DND-41 (cell line): ENCODE measurements around the gene CTTNBP2.

Experiments
- ATAC-seq: fragments of 200-7000 bp; cut with Tn5 transposase; 3 replicates; pipeline ENCODE4 v1.9.1; 2021; ENCODE audit warnings: low read depth; ENCODE audit not compliant: insufficient read depth
- DNase-seq: peaks from one replicate; pipeline ENCODE4 v3.0.0-alpha.2; 2020
- H2AFZ ChIP-seq: 2 replicates; pipeline ENCODE4 v1.6.0; 2012; ENCODE audit warnings: low read depth, low read length
- H3K27ac ChIP-seq: 2 replicates; pipeline ENCODE4 v1.5.1; 2012; ENCODE audit warnings: low read length, inconsistent platforms
- H3K27me3 ChIP-seq: fragments of 200-600 bp; sonication (generic); 2 replicates; pipeline ENCODE4 v1.6.0; 2012; ENCODE audit warnings: low read length, mild to moderate bottlenecking, inconsistent platforms; ENCODE audit not compliant: insufficient read depth, poor library complexity
- H3K36me3 ChIP-seq: 2 replicates; pipeline ENCODE4 v1.5.1; 2012; ENCODE audit warnings: low read length, inconsistent platforms; ENCODE audit not compliant: insufficient read depth
- H3K4me1 ChIP-seq: 2 replicates; pipeline ENCODE4 v1.5.1; 2012; ENCODE audit warnings: mild to moderate bottlenecking, low read length; ENCODE audit not compliant: insufficient read depth
- H3K4me2 ChIP-seq: 2 replicates; pipeline ENCODE4 v1.6.0; 2012; ENCODE audit warnings: mild to moderate bottlenecking, moderate library complexity, low read length, inconsistent platforms; ENCODE audit not compliant: insufficient read depth
- H3K4me3 ChIP-seq, 2 experiments: fragments of 200-600 bp in 1 of 2; shearing (Covaris generic) in 1 of 2; 2 replicates each; pipeline ENCODE4 v1.5.1; 2012 to 2016; ENCODE audit warnings: inconsistent platforms in 2 of 2, low read length in 2 of 2, mild to moderate bottlenecking in 2 of 2, low read depth in 1 of 2, moderate library complexity in 1 of 2
- H3K79me2 ChIP-seq: 2 replicates; pipeline ENCODE4 v1.6.0; 2012; ENCODE audit warnings: low read length, inconsistent platforms; ENCODE audit not compliant: insufficient read depth
- H3K9ac ChIP-seq: 2 replicates; pipeline ENCODE4 v1.6.0; 2012; ENCODE audit warnings: low read depth, mild to moderate bottlenecking, inconsistent platforms, low read length, moderate library complexity
- H3K9me3 ChIP-seq: 2 replicates; pipeline ENCODE4 v1.5.1; 2012; ENCODE audit warnings: low read length, moderate library complexity, mild to moderate bottlenecking, inconsistent platforms; ENCODE audit not compliant: insufficient read depth, severe bottlenecking
- H4K20me1 ChIP-seq: 2 replicates; pipeline ENCODE4 v1.6.0; 2012; ENCODE audit warnings: low read length; ENCODE audit not compliant: insufficient read depth
- CTCF ChIP-seq: IDR thresholded peaks from 2 replicates; pipeline ENCODE4 v1.5.1; 2012; ENCODE audit warnings: borderline replicate concordance, low read length, moderate library complexity, mild to moderate bottlenecking; ENCODE audit not compliant: poor library complexity, severe bottlenecking; ENCODE audit errors: extremely low read depth
- EZH2 ChIP-seq: IDR thresholded peaks from 3 replicates; pipeline ENCODE4 v1.6.1; 2012; ENCODE audit warnings: borderline replicate concordance, low read depth, mild to moderate bottlenecking, moderate library complexity, low read length, inconsistent platforms; ENCODE audit not compliant: severe bottlenecking

Gene CTTNBP2

GRCh38 chr7:117807676-117808075 is 65.6 kb downstream of the CTTNBP2 start:
- Histone ChIP-seq H3K36me3 (no peaks in the 10 kb centered on the region), H3K9me3 (no peaks in the 10 kb centered on the region), H3K4me1 (no peaks in the 10 kb centered on the region), H4K20me1 (no peaks in the 10 kb centered on the region), H3K9ac (no peak overlapping the region), H3K27ac (no peak overlapping the region), H3K4me3 (no peak overlapping the region), H3K79me2 (no peaks in the 10 kb centered on the region), H2AFZ (no peak overlapping the region; the same call in 1 of the 2 replicates), H3K4me2 (no peak overlapping the region), H3K27me3 (peaks cover 7% of the 10 kb centered on the region)
- TF ChIP-seq CTCF (no peak), EZH2 (no peak)
- ATAC-seq: no peak
- no peak for DNase-seq

DNA sequence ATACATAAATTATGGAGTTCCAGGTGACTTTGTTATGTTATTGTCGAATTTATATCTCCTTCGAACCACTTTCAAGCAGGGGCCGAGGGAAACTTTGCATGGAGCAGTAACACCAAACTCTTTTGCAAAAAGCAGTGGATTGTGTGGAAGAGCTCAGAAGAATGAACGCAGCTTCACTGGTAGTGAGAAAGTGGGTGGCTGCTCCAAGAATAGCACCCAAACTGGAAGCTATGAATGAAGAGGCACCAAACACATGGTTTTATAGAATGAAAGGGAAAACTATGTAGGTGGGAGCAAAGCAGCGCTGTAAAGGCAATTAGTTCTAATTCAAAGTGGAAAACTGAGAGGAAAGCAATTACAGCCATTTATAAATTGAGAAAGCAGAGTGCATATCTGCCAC is 67.2 kb downstream of the CTTNBP2 start:
- no peak overlapping the region for H3K4me3 ChIP-seq
- H3K36me3 ChIP-seq: no peaks in the 10 kb centered on the region
- ATAC-seq (no peak), DNase-seq (no peak)
- no peaks in the 10 kb centered on the region for H3K4me1 ChIP-seq
- no peaks in the 10 kb centered on the region for H4K20me1 ChIP-seq
- no peak overlapping the region for H2AFZ ChIP-seq
- TF ChIP-seq EZH2 (no peak), CTCF (no peak)
- H3K9ac ChIP-seq: no peak overlapping the region
- no peak overlapping the region for H3K27ac ChIP-seq
- H3K27me3 ChIP-seq: peaks cover 7% of the 10 kb centered on the region
- no peaks in the 10 kb centered on the region for H3K79me2 ChIP-seq
- no peaks in the 10 kb centered on the region for H3K9me3 ChIP-seq
- no peak overlapping the region for H3K4me2 ChIP-seq

GRCh38 chr7:117805241-117805640 is 68.0 kb downstream of the CTTNBP2 start:
- no peaks in the 10 kb centered on the region for H3K9me3 ChIP-seq
- DNase-seq (no peak), ATAC-seq (no peak)
- H3K36me3 ChIP-seq: no peaks in the 10 kb centered on the region
- H3K9ac ChIP-seq: no peak overlapping the region
- no peaks in the 10 kb centered on the region for H4K20me1 ChIP-seq
- TF ChIP-seq CTCF: no peak
- no peak for TF ChIP-seq EZH2
- H3K4me2 ChIP-seq: no peak overlapping the region
- peaks cover 11% of the 10 kb centered on the region for H3K27me3 ChIP-seq
- H2AFZ ChIP-seq: no peak overlapping the region
- no peaks in the 10 kb centered on the region for H3K79me2 ChIP-seq
- no peak overlapping the region for H3K27ac ChIP-seq
- H3K4me1 ChIP-seq: no peaks in the 10 kb centered on the region
- H3K4me3 ChIP-seq: no peak overlapping the region

GRCh38 chr7:117803476-117803875 is 69.8 kb downstream of the CTTNBP2 start:
- Histone ChIP-seq H3K9ac (no peak overlapping the region), H3K79me2 (no peaks in the 10 kb centered on the region), H3K9me3 (no peaks in the 10 kb centered on the region), H3K4me1 (no peaks in the 10 kb centered on the region), H3K27ac (no peak overlapping the region), H3K4me2 (no peak overlapping the region), H2AFZ (no peak overlapping the region), H3K4me3 (no peak overlapping the region), H4K20me1 (no peaks in the 10 kb centered on the region), H3K27me3 (peaks cover 20% of the 10 kb centered on the region), H3K36me3 (no peaks in the 10 kb centered on the region)
- TF ChIP-seq EZH2: no peak
- TF ChIP-seq CTCF: no peak
- ATAC-seq (no peak), DNase-seq (no peak)
